CD4-positive, alpha-beta T cell treated with Interleukin-21 for 1 hour (primary cell): ENCODE data around the gene PREX1.

ENCODE experiments used
- DNase-seq: peaks from one replicate; pipeline ENCODE4 v3.0.0-alpha.2; 2020

Gene PREX1

GRCh38 chr20:48674461-48674860 lies 153.3 kb downstream of the PREX1 start:
- DNase-seq, result no peak

GRCh38 chr20:48673507-48673906 lies 154.3 kb downstream of the PREX1 start:
- no peak for DNase-seq

DNA sequence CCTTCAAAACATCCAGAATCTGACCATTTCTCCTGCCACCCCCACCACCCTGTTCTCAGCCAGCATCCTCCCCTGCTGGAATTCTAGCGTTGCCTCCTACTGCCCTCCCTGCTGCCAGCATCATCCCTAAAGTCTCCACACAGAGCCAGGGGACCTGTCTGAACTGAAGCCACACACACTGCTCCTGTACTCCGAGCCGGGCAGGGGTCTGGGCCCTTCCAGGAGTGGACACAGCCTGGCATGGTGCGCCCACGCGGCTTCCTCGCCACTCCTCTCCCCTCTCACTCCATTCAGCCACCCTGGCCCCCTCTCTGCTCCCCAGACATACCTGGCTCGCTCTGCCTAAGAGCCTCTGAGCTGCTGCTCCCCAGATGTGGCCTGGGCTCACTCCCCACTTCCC lies 155.5 kb downstream of the PREX1 start:
- DNase-seq, result no peak

GRCh38 chr20:48671141-48671540 lies 156.7 kb downstream of the PREX1 start:
- DNase-seq, result no peak

GRCh38 chr20:48669946-48670605 lies 157.7 kb downstream of the PREX1 start:
- DNase-seq, result no peak

GRCh38 chr20:48668451-48668946 lies 159.3 kb downstream of the PREX1 start:
- no peak for DNase-seq

DNA sequence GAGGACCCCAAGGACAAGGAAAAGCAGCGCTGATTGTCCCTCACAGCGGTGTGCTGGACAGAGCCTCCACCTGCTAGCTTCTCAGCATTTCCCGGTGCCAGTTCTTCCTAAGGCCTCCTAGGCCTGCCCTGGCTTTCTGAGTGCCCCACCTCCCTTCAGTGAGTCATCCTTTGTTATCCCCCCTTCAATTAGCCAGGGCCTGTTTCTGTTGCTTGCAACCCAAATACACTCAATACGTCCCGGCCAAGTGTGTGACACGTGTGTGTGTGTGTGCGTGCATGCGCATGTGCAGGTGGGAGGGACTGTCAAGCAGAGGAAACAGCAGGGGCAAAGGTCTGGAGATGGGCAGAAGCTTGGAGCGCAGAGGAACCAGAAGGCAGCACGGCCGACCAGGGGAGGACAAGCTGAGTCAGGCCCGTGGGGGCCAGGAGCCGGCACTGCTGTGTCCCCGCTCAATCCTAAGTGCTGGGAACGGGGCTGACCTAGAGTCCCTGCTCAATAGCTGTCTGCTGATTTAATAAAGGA lies 159.8 kb downstream of the PREX1 start:
- DNase-seq, result no peak

- no peak for DNase-seq
Measured at GRCh38 chr20:48667481-48667880, 160.3 kb downstream of the PREX1 start.

GRCh38 chr20:48665785-48666184 lies 162.0 kb downstream of the PREX1 start:
- no peak for DNase-seq

DNA sequence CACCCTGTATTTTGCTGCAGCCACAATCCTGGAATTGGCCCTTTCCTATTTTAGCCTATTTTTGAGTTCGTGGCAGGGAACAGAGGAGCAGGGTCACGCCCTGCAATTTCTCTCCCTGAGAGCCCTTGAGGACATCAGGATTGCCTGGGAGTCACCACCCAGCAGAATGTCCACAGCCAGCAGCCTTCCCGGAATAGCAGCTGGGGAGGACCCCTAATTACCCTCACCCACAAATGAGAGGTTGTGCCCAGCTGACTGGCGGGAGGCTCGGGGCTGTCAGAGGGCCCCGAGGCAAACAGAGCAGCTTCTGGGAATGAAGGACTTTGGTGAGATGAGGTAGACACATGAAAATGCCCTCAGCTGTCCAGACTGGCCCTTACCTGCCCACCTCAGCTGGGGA lies 165.1 kb downstream of the PREX1 start:
- DNase-seq, result no peak

DNA sequence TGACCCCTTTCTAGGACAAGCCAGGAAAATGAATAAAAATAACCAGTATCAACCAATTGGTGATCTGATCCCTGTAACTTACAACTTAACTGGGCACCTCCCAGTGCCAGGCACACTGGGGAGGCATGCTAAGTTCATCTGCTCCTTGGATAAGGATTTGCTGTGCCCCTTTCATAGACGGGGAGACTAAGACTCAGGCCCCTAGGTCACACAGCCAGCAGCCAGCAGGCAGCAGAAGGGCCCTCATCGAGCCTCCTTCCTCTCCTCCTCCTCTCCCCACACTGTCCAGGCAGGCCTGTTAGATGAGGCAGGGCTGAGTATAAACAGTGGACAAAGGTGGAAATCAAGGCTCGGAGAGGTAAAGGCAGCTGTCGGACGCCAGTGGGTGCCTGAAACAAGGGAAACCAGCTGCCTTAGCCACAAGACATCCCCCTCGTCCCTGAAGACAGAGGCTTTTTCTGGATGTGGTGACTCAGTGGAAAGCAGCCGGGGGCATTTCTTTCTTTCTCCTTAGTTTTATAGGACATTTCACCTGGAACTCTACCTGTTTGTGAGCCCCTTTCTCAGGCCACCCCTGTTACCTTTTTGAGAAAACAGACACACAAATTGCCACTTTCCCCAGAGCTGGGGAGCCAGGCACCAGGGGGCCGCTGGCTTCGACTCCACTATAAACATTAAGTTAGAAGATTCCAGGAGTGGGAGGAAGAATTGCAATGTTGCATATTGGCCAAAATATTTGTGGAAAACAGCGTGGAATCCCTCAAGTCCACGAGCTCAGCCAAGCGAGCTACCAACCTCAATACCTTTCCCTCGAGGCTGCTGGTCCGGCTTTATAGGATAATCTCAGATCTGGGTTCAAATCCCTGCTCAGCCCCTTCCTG lies 166.0 kb downstream of the PREX1 start:
- DNase-seq, result no peak

DNA sequence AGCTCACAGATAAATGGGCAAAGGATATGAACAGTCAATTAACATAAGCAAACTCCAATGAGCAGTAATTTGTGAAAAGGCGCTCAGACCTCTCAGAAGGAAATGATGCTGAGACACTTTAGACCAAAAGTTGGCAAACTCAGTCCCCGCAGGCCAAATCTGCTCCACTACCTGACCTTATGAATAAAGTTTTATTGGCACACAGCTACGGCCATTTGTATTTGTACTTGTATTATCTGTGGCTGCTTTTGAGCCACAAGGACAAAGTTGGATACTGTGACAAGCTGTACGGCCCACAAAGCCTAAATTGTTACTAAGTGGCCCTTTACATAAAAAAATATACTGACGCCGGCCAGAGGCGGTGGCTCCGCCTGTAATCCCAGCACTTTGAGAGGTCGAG lies 167.0 kb downstream of the PREX1 start:
- no peak for DNase-seq

- no peak for DNase-seq
Measured at GRCh38 chr20:48659858-48660257, 167.9 kb downstream of the PREX1 start.

DNA sequence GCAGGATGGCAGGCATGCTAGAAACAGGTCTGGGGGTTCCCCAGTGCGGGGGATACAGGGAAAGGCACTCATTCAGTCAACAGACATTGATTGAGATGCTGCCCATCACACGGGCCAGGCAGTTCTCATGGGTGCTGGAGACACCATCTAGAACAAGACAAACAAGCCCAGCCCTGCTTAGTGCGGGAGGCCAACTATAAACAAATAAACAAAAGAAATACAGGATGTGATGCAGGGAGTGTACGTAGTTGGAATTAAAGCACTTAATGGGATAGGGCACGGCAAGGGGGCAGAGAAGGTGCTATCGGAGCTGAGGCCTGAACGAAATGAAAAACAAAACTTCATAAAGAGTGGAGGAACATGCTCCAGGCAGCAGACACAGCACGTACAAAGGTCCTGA lies 169.3 kb downstream of the PREX1 start:
- DNase-seq, result no peak

DNA sequence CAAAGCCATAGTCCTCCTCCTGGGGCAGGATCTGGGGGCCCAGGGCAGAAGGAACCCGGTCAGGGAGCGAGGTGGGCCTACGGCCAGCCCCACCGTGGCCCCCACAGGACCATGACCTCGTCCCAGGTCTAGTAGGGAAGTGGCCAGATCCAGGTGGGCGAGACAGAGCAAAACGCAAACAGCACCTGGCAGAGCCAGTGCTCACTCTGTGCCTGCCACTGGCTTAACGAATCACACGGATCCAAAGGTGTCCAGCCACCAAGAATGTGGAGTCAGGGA lies 169.7 kb downstream of the PREX1 start:
- DNase-seq, result no peak

- DNase-seq, result peak; percentile 76
Measured at GRCh38 chr20:48657426-48658197, 170.2 kb downstream of the PREX1 start.

DNA sequence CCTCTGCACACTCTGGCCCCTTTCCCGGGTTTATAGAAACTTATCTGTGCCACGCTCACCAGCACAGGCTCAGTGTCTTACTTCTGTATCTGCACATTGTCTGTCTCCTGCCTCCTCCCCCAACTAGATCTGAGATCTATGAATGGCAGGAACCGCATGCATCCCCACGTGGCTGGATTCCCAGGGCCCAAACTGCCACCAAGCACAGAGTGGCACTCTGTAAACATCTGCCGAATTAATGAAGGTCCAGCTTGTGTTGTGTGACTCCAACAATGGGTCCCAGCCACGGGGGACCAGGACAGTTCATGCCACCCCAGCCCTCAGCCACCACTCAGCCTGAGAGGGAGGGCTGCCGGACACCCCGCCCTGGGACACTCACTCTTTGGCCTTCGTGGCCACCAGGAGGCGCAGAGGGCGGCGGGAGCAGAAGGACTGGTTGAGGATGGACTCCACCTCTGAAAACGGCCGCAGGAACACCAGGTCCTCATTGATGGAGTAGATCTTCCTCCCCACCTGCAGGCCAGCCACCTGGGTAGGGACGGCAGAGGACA lies 171.1 kb downstream of the PREX1 start:
- DNase-seq, result no peak

GRCh38 chr20:48656137-48656536 lies 171.7 kb downstream of the PREX1 start:
- DNase-seq, result no peak

- DNase-seq, result no peak
Measured at GRCh38 chr20:48653706-48654051, 174.1 kb downstream of the PREX1 start.

DNA sequence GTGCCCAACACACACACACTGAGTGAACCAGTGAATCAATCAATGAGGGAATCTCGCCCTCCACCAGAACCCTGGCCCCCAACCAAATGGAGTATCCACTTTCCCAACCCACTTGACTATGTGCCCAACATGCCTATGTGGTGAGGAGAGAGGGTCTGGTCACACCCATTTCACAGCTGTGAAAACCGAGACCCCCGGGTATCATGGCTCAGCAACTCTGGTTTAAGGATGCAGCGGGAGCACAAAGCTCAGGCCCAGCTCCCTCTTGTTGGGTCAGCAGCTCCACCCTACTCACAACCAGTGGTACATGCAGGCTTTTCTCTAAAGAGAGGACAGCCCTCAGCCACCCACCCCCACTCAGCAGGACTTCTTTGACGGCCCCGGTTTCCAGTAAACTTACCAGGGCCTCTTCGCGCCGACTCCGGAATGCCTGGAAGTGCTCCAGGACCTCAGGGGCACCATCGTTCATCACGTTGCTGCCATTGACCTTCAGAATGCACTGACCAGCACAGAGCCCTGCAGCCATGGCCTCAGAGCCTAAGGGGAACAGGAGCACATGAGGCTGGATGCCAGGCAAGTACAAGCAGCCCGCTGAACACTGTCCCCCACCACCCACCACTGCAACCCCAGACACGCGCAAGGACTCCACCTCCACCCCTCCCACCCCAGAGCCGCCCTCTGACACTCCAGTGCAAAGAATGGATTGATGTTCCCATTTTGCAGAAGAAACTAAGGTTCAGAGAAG lies 174.7 kb downstream of the PREX1 start:
- no peak for DNase-seq

- no peak for DNase-seq
Measured at GRCh38 chr20:48651960-48652359, 175.8 kb downstream of the PREX1 start.

GRCh38 chr20:48651271-48651670 lies 176.5 kb downstream of the PREX1 start:
- DNase-seq, result no peak

- no peak for DNase-seq
Measured at GRCh38 chr20:48649868-48650267, 177.9 kb downstream of the PREX1 start.
